ENCODE results near the gene CR1L.

GRCh38 chr1:207751790-207752455 lies 107.0 kb downstream of the CR1L start, which contains the start of gene CD46:
- TF ChIP-seq CTCF (IDR thresholded peaks at IDR 0.05) (no peak), REST (IDR thresholded peaks at IDR 0.05; ENCODE audit: insufficient read depth in 1 of 2, low read depth in 2 of 2, low read length in 1 of 2) (no peak), TCF7L2 (IDR thresholded peaks at IDR 0.05; ENCODE audit: low read depth, low read length) (peak; percentile 50; the same call in 1 of the 2 replicates), SIN3A (IDR thresholded peaks at IDR 0.05; ENCODE audit: borderline replicate concordance, insufficient read depth, low read depth, low read length) (peak; percentile 50; the same call in 1 of the 2 replicates), POLR2AphosphoS5 (IDR thresholded peaks at IDR 0.05; ENCODE audit: low read depth, low read length) (peak; percentile 80)
